Mucosa of descending colon (tissue), 3 donors: ENCODE data around the gene SZRD1. TPM values are rescaled to one million over a fixed set of nuclear protein-coding genes. Genes with fewer than 3 reads are reported as not detected.
A peak's percentile ranks its signal among the peaks of the same experiment; 100 is the strongest.

Source experiments
- ATAC-seq: fragments of 200-7000 bp; cut with Tn5 transposase; one replicate; pipeline ENCODE4 v1.9.1; 2020; ENCODE audit warnings: mild to moderate bottlenecking, moderate library complexity
- DNase-seq, 3 donors: peaks; one replicate each; pipeline ENCODE4 v3.0.0-alpha.2; 2020
- H3K36me3 ChIP-seq: fragments of 200-600 bp; one replicate; pipeline ENCODE4 v1.8.0; 2021; ENCODE audit warnings: low read depth, mild to moderate bottlenecking
- H3K4me1 ChIP-seq: fragments of 200-600 bp; one replicate; pipeline ENCODE4 v1.8.0; 2021; ENCODE audit warnings: low read depth, mild to moderate bottlenecking
- H3K4me3 ChIP-seq: fragments of 200-600 bp; one replicate; pipeline ENCODE4 v1.8.0; 2021; ENCODE audit warnings: mild to moderate bottlenecking
- H3K9me3 ChIP-seq: fragments of 200-600 bp; one replicate; pipeline ENCODE4 v1.8.0; 2021; ENCODE audit warnings: mild to moderate bottlenecking
- CTCF ChIP-seq: fragments of 200-600 bp; IDR thresholded peaks from one replicate; pipeline ENCODE4 v1.8.0; 2022; ENCODE audit warnings: antibody characterized with exemption, mild to moderate bottlenecking
- intact Hi-C, 2 donors: fragments of 100-400 bp; cut with DNase I in 1 of 2; cut with micrococcal nuclease in 1 of 2; formaldehyde crosslinking; loops; one replicate each; pipeline versions ENCODE4 v1.11.0 to v1.11.1; 2022; cut with DNase I, micrococcal nuclease
- total RNA-seq, 3 donors: library from RNA; stranded (reverse); fragmentation: NEBNext Ultra II Directional in 2 of 3; extraction: Animal tissue kit (Norgen Biotek cat#: 25700) in 2 of 3; gene quantifications; one replicate each; pipeline versions ENCODE4 v1.2.1 to v1.2.4, GENCODE V29; 2021 to 2023
- donor health status: DM: no; HTN: no; CAD: no; lungs with moderate emphysema.
- donor health status: DM: no; HTN: no; CAD: no.
- donor health status: DM: no; HTN: yes; CAD: no.

The SZRD1 gene
- total RNA-seq, 3 donors from 2014 or later, result 105 to 120 (median 112) TPM

GRCh38 chr1:16409536-16410152, 42.6 kb downstream of the SZRD1 start:
- no peak for TF ChIP-seq CTCF
- Histone ChIP-seq H3K4me3 (no peak overlapping the region), H3K9me3 (no peaks in the 10 kb centered on the region), H3K36me3 (no peaks in the 10 kb centered on the region), H3K4me1 (no peaks in the 10 kb centered on the region)
- intact Hi-C loops, result no loop called here
- DNase-seq (no peak), ATAC-seq (no peak)

- no peak for TF ChIP-seq CTCF
- H3K9me3 ChIP-seq, result no peaks in the 10 kb centered on the region
- no peaks in the 10 kb centered on the region for H3K4me1 ChIP-seq
- intact Hi-C loops, result no loop called here
- no peak overlapping the region for H3K4me3 ChIP-seq
- ATAC-seq (no peak), DNase-seq (no peak)
- no peaks in the 10 kb centered on the region for H3K36me3 ChIP-seq
Measured at GRCh38 chr1:16410803-16411202, 43.8 kb downstream of the SZRD1 start.

- no peak for TF ChIP-seq CTCF
- Histone ChIP-seq H3K36me3 (no peaks in the 10 kb centered on the region), H3K4me1 (no peaks in the 10 kb centered on the region), H3K4me3 (no peak overlapping the region), H3K9me3 (no peaks in the 10 kb centered on the region)
- no peak for DNase-seq
- intact Hi-C loops, result no loop called here
- ATAC-seq, result no peak
Measured at GRCh38 chr1:16413191-16413590, 46.1 kb downstream of the SZRD1 start.

- intact Hi-C loops, result no loop called here
- Histone ChIP-seq H3K4me1 (no peaks in the 10 kb centered on the region), H3K9me3 (no peaks in the 10 kb centered on the region), H3K4me3 (no peak overlapping the region), H3K36me3 (no peaks in the 10 kb centered on the region)
- no peak for DNase-seq
- ATAC-seq, result no peak
- TF ChIP-seq CTCF, result no peak
Measured at GRCh38 chr1:16418823-16419425, 51.9 kb downstream of the SZRD1 start.

GRCh38 chr1:16420424-16421118, 53.5 kb downstream of the SZRD1 start:
- DNase-seq (peak in 1 of 3 donors; percentile 8), ATAC-seq (peak; percentile 86)
- intact Hi-C loops, result no loop called here
- no peak for TF ChIP-seq CTCF
- H3K9me3 ChIP-seq, result no peaks in the 10 kb centered on the region
- H3K4me3 ChIP-seq, result no peak overlapping the region
- H3K36me3 ChIP-seq, result no peaks in the 10 kb centered on the region
- H3K4me1 ChIP-seq, result no peaks in the 10 kb centered on the region
